PFSK-1 (cell line): ENCODE data around the gene CERCAM.

Experiments
- FOXP2 ChIP-seq: optimal IDR thresholded peaks from 2 replicates; pipeline ENCODE3; 2011; ENCODE audit warnings: borderline replicate concordance, control low read depth, inconsistent platforms; ENCODE audit not compliant: insufficient read depth; ENCODE audit errors: extremely low read length, extremely low read depth
- POLR2AphosphoS5 ChIP-seq: IDR thresholded peaks from 2 replicates; pipeline ENCODE4 v1.6.1; 2012; ENCODE audit warnings: low read depth, mild to moderate bottlenecking, control low read depth, low read length, moderate library complexity
- REST ChIP-seq, 2 experiments: IDR thresholded peaks; 2 replicates each; pipeline versions ENCODE4 v1.6.1 to v1.8.0; 2011 to 2012; ENCODE audit warnings: low read depth in 2 of 2, low read length in 2 of 2, control low read depth in 1 of 2, inconsistent platforms in 1 of 2, mild to moderate bottlenecking in 1 of 2, moderate library complexity in 1 of 2; ENCODE audit not compliant: insufficient read depth in 1 of 2
- SIN3A ChIP-seq: IDR thresholded peaks from 2 replicates; pipeline ENCODE4 v1.6.1; 2012; ENCODE audit warnings: mild to moderate bottlenecking, low read length, moderate library complexity, borderline replicate concordance; ENCODE audit not compliant: insufficient read depth
- TAF1 ChIP-seq: IDR thresholded peaks from 2 replicates; pipeline ENCODE4 v1.6.1; 2012; ENCODE audit warnings: low read length, control low read depth, borderline replicate concordance; ENCODE audit not compliant: insufficient read depth

DNA sequence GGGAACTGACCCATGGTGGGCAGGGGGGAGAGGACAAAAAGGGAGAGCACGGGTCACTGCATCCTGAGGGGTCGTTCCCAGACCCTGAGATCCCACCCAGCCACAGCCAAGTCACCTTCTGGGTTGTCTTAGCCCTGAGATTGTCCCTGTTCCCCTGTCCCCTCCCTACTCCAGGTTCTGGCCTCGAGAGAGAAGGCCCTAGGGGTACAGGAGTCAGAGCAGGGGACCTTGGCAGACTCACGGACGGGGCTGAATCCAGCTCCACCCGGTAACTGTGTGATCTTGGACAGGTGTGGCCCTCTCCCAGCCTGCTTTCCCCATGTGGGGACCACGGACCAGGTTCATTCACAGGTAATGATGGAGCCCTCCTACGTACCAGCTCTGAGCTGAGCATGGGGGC, 11.2 kb upstream of the CERCAM start:
- no peak for TF ChIP-seq REST (IDR thresholded peaks at IDR 0.05; ENCODE audit: insufficient read depth in 1 of 2, low read depth in 2 of 2, low read length in 2 of 2)
- no peak for TF ChIP-seq TAF1
- no peak for TF ChIP-seq POLR2AphosphoS5
- TF ChIP-seq SIN3A, result no peak
- TF ChIP-seq FOXP2, result no peak
